HepG2 (cell line): Measurements from ENCODE around the gene TTC31. TPM values are rescaled to one million over a fixed set of nuclear protein-coding genes. Genes with fewer than 3 reads are reported as not detected.

ENCODE experiments used
- CENPT ChIP-seq: sonication (generic); formaldehyde crosslinking; IDR thresholded peaks from 2 replicates; pipeline ENCODE4 v1.8.0; 2022; ENCODE audit warnings: low read depth, mild to moderate bottlenecking, moderate library complexity, missing genetic modification reagents
- ELF3 ChIP-seq: IDR thresholded peaks from 2 replicates; pipeline ENCODE4 v1.6.1; 2016; ENCODE audit warnings: missing genetic modification reagents, missing compliant biosample characterization
- FIP1L1 ChIP-seq: fragments of 200-400 bp; formaldehyde crosslinking; IDR thresholded peaks from 2 replicates; pipeline ENCODE4 v1.6.1; 2018; ENCODE audit warnings: low read depth, mild to moderate bottlenecking, low read length, moderate library complexity, borderline replicate concordance; ENCODE audit not compliant: insufficient read depth
- ISX ChIP-seq: sonication (generic); formaldehyde crosslinking; conservative IDR thresholded peaks from 2 replicates; pipeline ENCODE4 v1.5.0; 2020; ENCODE audit warnings: missing genetic modification reagents
- PBX3 ChIP-seq: sonication (generic); formaldehyde crosslinking; IDR thresholded peaks from 2 replicates; pipeline ENCODE4 v1.8.1; 2023; ENCODE audit warnings: missing genetic modification reagents, inconsistent platforms, borderline replicate concordance
- PITX1 ChIP-seq: sonication (generic); formaldehyde crosslinking; IDR thresholded peaks from 2 replicates; pipeline ENCODE4 v1.5.1; 2020; ENCODE audit warnings: mild to moderate bottlenecking, missing genetic modification reagents
- PLRG1 ChIP-seq: fragments of 450-650 bp; conservative IDR thresholded peaks from 2 replicates; pipeline ENCODE4 v1.6.1; 2016
- RAD51 ChIP-seq: fragments of 450-650 bp; IDR thresholded peaks from 2 replicates; pipeline ENCODE4 v1.6.1; 2016; ENCODE audit warnings: borderline replicate concordance
- REXO4 ChIP-seq: sonication (generic); formaldehyde crosslinking; IDR thresholded peaks from 2 replicates; pipeline ENCODE4 v1.8.0; 2022; ENCODE audit warnings: missing genetic modification reagents, mild to moderate bottlenecking, borderline replicate concordance
- TAF15 ChIP-seq: fragments of 200-400 bp; formaldehyde crosslinking; IDR thresholded peaks from one replicate; pipeline ENCODE4 v1.6.1; 2018; ENCODE audit warnings: mild to moderate bottlenecking, low read depth, low read length; ENCODE audit not compliant: poor library complexity, severe bottlenecking
- ZBTB40 ChIP-seq, 2 experiments: fragments of 450-650 bp in 1 of 2; sonication (generic) in 1 of 2; formaldehyde crosslinking in 1 of 2; IDR thresholded peaks; 2 replicates each; pipeline versions ENCODE4 v1.6.1 to v1.8.0; 2016 to 2022; ENCODE audit warnings: antibody characterized with exemption in 1 of 2, mild to moderate bottlenecking in 1 of 2, missing genetic modification reagents in 1 of 2
- ZFP36 ChIP-seq: fragments of 150-350 bp; IDR thresholded peaks from 2 replicates; pipeline ENCODE4 v1.6.1; 2018; ENCODE audit warnings: borderline replicate concordance, low read length, low read depth; ENCODE audit not compliant: partially characterized antibody
- ZNF124 ChIP-seq: sonication (generic); formaldehyde crosslinking; IDR thresholded peaks from 2 replicates; pipeline ENCODE4 v1.4.0; 2020; ENCODE audit warnings: missing genetic modification reagents
- ZNF432 ChIP-seq: sonication (generic); formaldehyde crosslinking; IDR thresholded peaks from 2 replicates; pipeline ENCODE4 v1.5.0; 2020; ENCODE audit warnings: missing genetic modification reagents, mild to moderate bottlenecking, borderline replicate concordance
- ZNF556 ChIP-seq: sonication (generic); formaldehyde crosslinking; IDR thresholded peaks from 2 replicates; pipeline ENCODE4 v1.4.0; 2020; ENCODE audit warnings: mild to moderate bottlenecking, missing genetic modification reagents, borderline replicate concordance
- ZSCAN9 ChIP-seq: IDR thresholded peaks from 2 replicates; pipeline ENCODE4 v1.6.1; 2016; ENCODE audit warnings: borderline replicate concordance
- polyA plus RNA-seq, 8 experiments: library from polyadenylated mRNA; depleted of rRNA in 3 of 8; stranded (reverse) in 7 of 8; unstranded in 1 of 8; fragments of >200 nt; fragmentation: Illumina TruSeq in 4 of 8; extraction: Trizol in 4 of 8; gene quantifications; 2 replicates each; pipeline versions ENCODE4 v1.2.1 to v1.2.3, GENCODE V29; 2011 to 2016; ENCODE audit warnings: low read depth in 4 of 8, missing spikeins in 1 of 8, mixed read lengths in 1 of 8; ENCODE audit not compliant: insufficient read depth in 1 of 8
- total RNA-seq, 5 experiments: library from RNA; depleted of rRNA; stranded (reverse); fragments of >200 nt; fragmentation: Illumina TruSeq; extraction: Trizol; gene quantifications; 2 replicates each; pipeline ENCODE4 v1.2.3, GENCODE V29; 2016; ENCODE audit warnings: low read depth in 1 of 5
- TF ChIP-seq, protein P1 (sequence below): fragments of 450-650 bp; IDR thresholded peaks from 2 replicates; pipeline ENCODE4 v1.6.1; 2016

Gene TTC31
- total and polyA plus RNA-seq, 2 of the 13 experiments (the other 11 are each of a cell fraction or from before 2014, with no cell fraction given), result 28.3 to 39.5 TPM

DNA sequence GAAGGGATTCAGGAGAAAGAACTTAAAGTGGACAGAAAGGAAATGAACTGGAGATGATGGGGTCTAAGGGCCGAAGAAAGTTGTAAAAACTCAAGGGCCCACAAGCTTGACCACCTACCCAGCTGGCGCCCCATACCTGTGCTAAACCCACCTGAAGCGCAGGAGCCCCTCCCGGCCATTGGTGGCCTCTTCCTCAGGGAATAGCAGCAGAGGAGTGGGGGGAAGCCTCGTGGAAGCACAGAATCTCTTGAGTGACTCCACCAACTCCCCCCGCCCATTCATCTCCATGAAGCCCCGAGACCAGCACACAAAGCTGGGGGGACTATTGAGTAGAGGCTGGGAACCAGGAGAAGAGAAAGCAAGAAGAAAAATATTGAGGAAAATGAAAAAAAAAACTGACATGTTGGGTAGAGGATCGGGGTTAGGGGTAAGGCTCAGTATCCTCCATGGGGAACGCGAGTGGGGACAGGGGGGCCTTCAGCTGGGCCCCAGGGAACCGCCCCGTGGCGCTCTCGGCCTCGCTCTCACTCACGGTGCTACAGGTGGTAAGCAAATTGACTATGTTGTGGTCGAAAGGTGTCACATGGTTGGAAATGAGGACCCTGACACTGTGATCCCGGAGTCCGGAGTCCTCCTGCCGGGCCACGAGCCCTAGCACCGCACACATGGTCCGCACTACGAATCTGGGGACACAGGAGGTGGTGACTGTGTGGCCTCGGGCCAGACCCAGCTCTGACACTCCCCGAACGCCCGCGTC lies 45.9 kb downstream of the TTC31 start (continued):
- TF ChIP-seq PITX1 (CRISPR knock-in tag) (no peak), ZBTB40 (IDR thresholded peaks at IDR 0.05) (no peak), ZBTB40 (CRISPR knock-in tag; IDR thresholded peaks at IDR 0.05) (0 out of 2 replicates have a peak, but pooled peaks have one; percentile 3), PLRG1 (no peak), ISX (CRISPR knock-in tag) (no peak), TAF15 (no peak), ZSCAN9 (CRISPR knock-in tag) (no peak), ZNF124 (CRISPR knock-in tag) (no peak), ZNF432 (CRISPR knock-in tag) (no peak), RAD51 (no peak), REXO4 (peak; percentile 55; the same call in 1 of the 2 replicates), ZNF556 (CRISPR knock-in tag) (no peak), FIP1L1 (no peak), CENPT (CRISPR knock-in tag) (peak; percentile 75; the same call in 1 of the 2 replicates), ZFP36 (no peak), PBX3 (CRISPR knock-in tag) (no peak), ELF3 (CRISPR knock-in tag) (no peak)
- TF ChIP-seq, protein P1, sequence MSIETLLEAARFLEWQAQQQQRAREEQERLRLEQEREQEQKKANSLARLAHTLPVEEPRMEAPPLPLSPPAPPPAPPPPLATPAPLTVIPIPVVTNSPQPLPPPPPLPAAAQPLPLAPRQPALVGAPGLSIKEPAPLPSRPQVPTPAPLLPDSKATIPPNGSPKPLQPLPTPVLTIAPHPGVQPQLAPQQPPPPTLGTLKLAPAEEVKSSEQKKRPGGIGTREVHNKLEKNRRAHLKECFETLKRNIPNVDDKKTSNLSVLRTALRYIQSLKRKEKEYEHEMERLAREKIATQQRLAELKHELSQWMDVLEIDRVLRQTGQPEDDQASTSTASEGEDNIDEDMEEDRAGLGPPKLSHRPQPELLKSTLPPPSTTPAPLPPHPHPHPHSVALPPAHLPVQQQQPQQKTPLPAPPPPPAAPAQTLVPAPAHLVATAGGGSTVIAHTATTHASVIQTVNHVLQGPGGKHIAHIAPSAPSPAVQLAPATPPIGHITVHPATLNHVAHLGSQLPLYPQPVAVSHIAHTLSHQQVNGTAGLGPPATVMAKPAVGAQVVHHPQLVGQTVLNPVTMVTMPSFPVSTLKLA, result peak; percentile 70
